Smooth muscle cell (in vitro differentiated cells): ENCODE results near the gene TASOR. TPM values are rescaled to one million over a fixed set of nuclear protein-coding genes. Genes with fewer than 3 reads are reported as not detected.
"Not testable (repeated sequence)": the region's sequence is repeated elsewhere in the genome, so short reads cannot be mapped to it uniquely, and the experiment has no call there.

Experiments used
- DNase-seq: peaks from one replicate; lab custom pipeline; 2025; ENCODE audit not compliant: unreplicated experiment; lab: John Stamatoyannopoulos, UW
- H2AFZ ChIP-seq: fragments of 200-600 bp; sonication (generic); 2 replicates; pipeline ENCODE4 v1.6.0; 2016; ENCODE audit warnings: antibody characterized with exemption, low read depth, mild to moderate bottlenecking
- H3F3A ChIP-seq: fragments of 200-600 bp; sonication (generic); 2 replicates; pipeline ENCODE4 v1.6.0; 2017; ENCODE audit warnings: antibody characterized with exemption, low read depth
- H3K27ac ChIP-seq: fragments of 200-600 bp; sonication (generic); 2 replicates; pipeline ENCODE4 v1.5.1; 2016; ENCODE audit warnings: low read depth, mild to moderate bottlenecking
- H3K27me3 ChIP-seq: fragments of 200-600 bp; sonication (generic); 2 replicates; pipeline ENCODE4 v1.6.1; 2016; ENCODE audit warnings: low read depth, mild to moderate bottlenecking
- H3K36me3 ChIP-seq: fragments of 200-600 bp; sonication (generic); 2 replicates; pipeline ENCODE4 v1.5.1; 2016; ENCODE audit warnings: low read depth
- H3K4me1 ChIP-seq: fragments of 200-600 bp; sonication (generic); 2 replicates; pipeline ENCODE4 v1.5.1; 2016; ENCODE audit warnings: low read depth
- H3K4me2 ChIP-seq: fragments of 200-600 bp; sonication (generic); 2 replicates; pipeline ENCODE4 v1.6.0; 2016; ENCODE audit warnings: mild to moderate bottlenecking
- H3K4me3 ChIP-seq: fragments of 200-600 bp; sonication (generic); 2 replicates; pipeline ENCODE4 v1.5.1; 2016; ENCODE audit warnings: mild to moderate bottlenecking
- H3K79me2 ChIP-seq: fragments of 200-600 bp; sonication (generic); 2 replicates; pipeline ENCODE4 v1.6.0; 2016; ENCODE audit warnings: low read depth, mild to moderate bottlenecking
- H3K9ac ChIP-seq: fragments of 200-600 bp; sonication (generic); 2 replicates; pipeline ENCODE4 v1.6.0; 2016; ENCODE audit warnings: low read depth
- H3K9me3 ChIP-seq: fragments of 200-600 bp; sonication (generic); replicated peaks from 2 replicates; pipeline ENCODE4 v1.5.1; 2016; ENCODE audit warnings: low read depth
- H4K20me1 ChIP-seq: fragments of 200-600 bp; sonication (generic); 2 replicates; pipeline ENCODE4 v1.6.0; 2016; ENCODE audit warnings: low read depth
- CTCF ChIP-seq: fragments of 200-600 bp; sonication (generic); IDR thresholded peaks from 2 replicates; pipeline ENCODE4 v1.5.1; 2017; ENCODE audit warnings: borderline replicate concordance, mild to moderate bottlenecking, antibody characterized with exemption; ENCODE audit not compliant: insufficient read depth, poor library complexity, severe bottlenecking
- WGBS: methylation state at CpG from one replicate; pipeline ENCODE4 v1.1.7; 2016; ENCODE audit warnings: low lambda C conversion rate; 5-methylcytosine and 5-hydroxymethylcytosine counted together
- polyA plus RNA-seq: library from polyadenylated mRNA; unstranded; fragments of >200 nt; fragmentation: Nextera tagmentation; extraction: Ambion mirVana; gene quantifications from 2 replicates; pipeline ENCODE4 v1.2.1, GENCODE V29; 2016
- total RNA-seq: library from RNA; depleted of rRNA; stranded (reverse); fragments of >200 nt; gene quantifications from 2 replicates; pipeline ENCODE4 v1.2.3, GENCODE V29; 2014

The TASOR gene
- total and polyA plus RNA-seq, 2 experiments from 2014 or later: 17.9 to 76.8 TPM

DNA sequence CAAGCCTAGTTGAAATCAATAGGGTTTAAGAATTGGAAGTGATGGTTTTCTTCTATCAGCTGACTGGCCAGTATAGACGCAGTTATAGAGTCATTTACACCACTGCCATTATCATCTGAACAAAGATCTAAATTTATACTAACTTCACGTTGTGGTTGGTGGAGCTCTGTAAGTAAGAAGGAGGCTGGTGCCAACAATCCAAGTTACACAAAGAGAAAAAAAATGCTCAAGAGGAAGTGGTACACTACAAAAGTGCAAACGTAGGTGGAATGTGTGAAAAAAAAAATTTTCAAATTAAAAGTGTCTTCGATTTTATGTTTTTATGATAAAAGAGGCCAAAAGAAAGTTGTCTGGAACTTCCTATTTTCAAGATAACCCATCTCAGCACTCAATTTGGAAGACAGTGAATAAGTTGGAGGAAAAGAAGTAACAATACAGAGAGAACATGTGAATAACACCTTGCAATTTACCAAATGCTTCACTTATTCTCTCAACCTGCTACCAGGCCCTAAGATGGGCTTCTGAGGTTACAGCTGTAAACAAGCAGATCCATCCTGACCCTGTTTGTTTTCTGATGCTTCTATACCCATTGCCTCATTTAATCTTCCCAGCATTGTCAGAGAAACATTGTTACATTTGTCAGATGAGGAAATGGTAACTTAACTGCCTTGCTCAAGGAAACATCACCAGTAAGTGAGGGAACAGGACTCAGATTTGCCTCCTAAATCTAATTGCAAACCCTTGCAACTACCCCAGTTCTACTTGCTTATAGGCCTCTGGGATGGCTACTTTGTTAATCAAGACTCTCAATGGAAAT is 12.0 kb upstream of the TASOR start:
- H3K27me3 ChIP-seq: no peaks in the 10 kb centered on the region
- H3K9ac ChIP-seq: no peak overlapping the region
- no peaks in the 10 kb centered on the region for H3K79me2 ChIP-seq
- H3K9me3 ChIP-seq: no peaks in the 10 kb centered on the region
- no peak overlapping the region for H3K4me2 ChIP-seq
- no peak for TF ChIP-seq CTCF
- no peak overlapping the region for H3K27ac ChIP-seq
- H3K4me3 ChIP-seq: no peak overlapping the region
- H3K4me1 ChIP-seq: no peaks in the 10 kb centered on the region
- peaks cover 1% of the 10 kb centered on the region for H3F3A ChIP-seq
- H4K20me1 ChIP-seq: no peaks in the 10 kb centered on the region
- 91% methylated on average over 4 of the region's 4 CpGs for WGBS
- H3K36me3 ChIP-seq: no peaks in the 10 kb centered on the region
- no peak overlapping the region for H2AFZ ChIP-seq
- no peak for DNase-seq

DNA sequence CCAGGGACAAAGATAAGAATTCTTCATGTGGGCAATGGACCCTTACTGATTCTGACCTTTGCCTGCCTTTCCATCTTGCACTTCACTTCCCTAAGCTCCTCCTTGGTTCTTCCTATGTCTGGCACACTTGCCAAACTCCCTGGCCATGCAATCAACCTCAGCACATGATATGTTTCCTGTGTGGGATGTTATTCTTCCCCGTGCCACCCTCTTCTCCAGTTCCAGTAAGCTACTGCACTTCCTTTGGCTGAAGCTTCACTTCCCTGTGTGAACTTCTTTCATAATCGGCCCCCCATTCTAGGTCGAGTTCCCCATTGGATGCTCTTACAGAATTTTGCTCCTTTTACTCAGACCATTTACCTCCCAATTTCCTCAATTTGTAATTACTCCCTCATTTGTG is 10.7 kb upstream of the TASOR start:
- Histone ChIP-seq H3K4me2 (no peak overlapping the region), H3K9ac (no peak overlapping the region), H3K36me3 (no peaks in the 10 kb centered on the region), H4K20me1 (no peaks in the 10 kb centered on the region), H3F3A (no peaks in the 10 kb centered on the region), H3K27me3 (no peaks in the 10 kb centered on the region), H3K79me2 (no peaks in the 10 kb centered on the region), H3K4me1 (no peaks in the 10 kb centered on the region), H3K27ac (no peak overlapping the region), H3K9me3 (no peaks in the 10 kb centered on the region), H3K4me3 (no peak overlapping the region), H2AFZ (no peak overlapping the region)
- no peak for TF ChIP-seq CTCF
- DNase-seq: no peak
- WGBS: 88% methylated on average over 3 of the region's 3 CpGs

GRCh38 chr3:56692520-56693433 is 9.7 kb upstream of the TASOR start:
- not testable (repeated sequence) for H3K27ac ChIP-seq, H3K4me1 ChIP-seq, H4K20me1 ChIP-seq, H3K4me3 ChIP-seq, H3K27me3 ChIP-seq, H3K9ac ChIP-seq, H2AFZ ChIP-seq, H3K4me2 ChIP-seq, H3K36me3 ChIP-seq, DNase-seq, H3K79me2 ChIP-seq, H3F3A ChIP-seq, H3K9me3 ChIP-seq
- 88% methylated on average over 15 of the region's 15 CpGs for WGBS

DNA sequence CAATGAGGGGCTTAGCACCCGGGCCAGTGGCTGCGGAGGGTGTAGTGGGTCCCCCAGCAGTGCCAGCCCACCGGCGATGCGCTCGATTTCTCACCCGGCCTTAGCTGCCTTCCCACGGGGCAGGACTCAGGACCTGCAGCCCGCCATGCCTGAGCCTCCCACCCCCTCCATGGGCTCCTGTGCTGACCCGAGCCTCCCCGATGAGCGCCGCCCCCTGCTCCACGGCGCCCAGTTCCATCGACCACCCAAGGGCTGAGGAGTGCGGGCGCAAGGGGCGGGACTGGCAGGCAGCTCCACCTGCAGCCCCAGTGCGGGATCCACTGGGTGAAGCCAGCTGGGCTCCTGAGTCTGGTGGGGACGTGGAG is 8.9 kb upstream of the TASOR start:
- 98% methylated on average over 19 of the region's 21 CpGs for WGBS
- H3K9ac ChIP-seq, H3K9me3 ChIP-seq, H4K20me1 ChIP-seq, H3K36me3 ChIP-seq, H3K27me3 ChIP-seq, H2AFZ ChIP-seq, H3K4me3 ChIP-seq, H3F3A ChIP-seq, H3K4me2 ChIP-seq, H3K79me2 ChIP-seq, H3K27ac ChIP-seq, H3K4me1 ChIP-seq, DNase-seq: not testable (repeated sequence)
